ENCODE data around the gene RAVER2. TPM values are rescaled to one million over a fixed set of nuclear protein-coding genes. Genes with fewer than 3 reads are reported as not detected.

Gene RAVER2
- total RNA-seq, 1 experiment from 2014 or later = 13.3 TPM

DNA sequence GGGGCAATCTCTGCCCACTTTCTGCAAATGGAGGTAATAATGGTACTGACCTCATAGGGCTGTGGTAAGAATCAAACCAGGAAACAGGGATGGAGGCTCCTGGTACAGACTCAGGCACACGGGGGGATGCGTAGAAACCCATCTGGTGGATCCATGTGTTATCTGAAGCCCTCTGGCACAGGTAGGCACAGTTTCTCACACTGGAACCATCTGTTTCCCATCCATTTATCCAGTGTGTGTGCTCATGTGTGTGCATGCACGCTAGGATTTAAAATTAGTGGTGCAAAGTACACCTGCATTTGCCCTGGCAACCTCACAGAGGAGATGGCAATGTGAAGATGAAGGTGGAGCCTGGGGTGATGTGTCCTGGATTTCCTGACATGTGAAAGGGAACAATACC lies 103.3 kb downstream of the RAVER2 start:
- Histone ChIP-seq H3K23me2 (ENCODE audit: insufficient read length, low read depth, low read length, poor library complexity, severe bottlenecking) (no peaks in the 10 kb centered on the region), H3K4me1 (ENCODE audit: insufficient read depth, low read length) (no peaks in the 10 kb centered on the region), H3K79me2 (ENCODE audit: insufficient read depth, low read length) (no peaks in the 10 kb centered on the region), H3T11ph (ENCODE audit: low read length) (no peak overlapping the region), H3K14ac (ENCODE audit: insufficient read depth, low read length) (no peak overlapping the region), H3K27ac (ENCODE audit: insufficient read length, low read depth, low read length) (no peak overlapping the region), H2AK5ac (ENCODE audit: insufficient read length, low read length) (no peak overlapping the region), H2BK12ac (ENCODE audit: insufficient read length, low read depth, low read length) (no peak overlapping the region), H3K4ac (ENCODE audit: low read depth, low read length) (no peak overlapping the region), H3K79me1 (ENCODE audit: insufficient read depth, low read depth, low read length, poor library complexity, severe bottlenecking) (no peaks in the 10 kb centered on the region), H4K20me1 (ENCODE audit: control insufficient read depth, insufficient read depth, insufficient read length) (no peaks in the 10 kb centered on the region), H3K56ac (ENCODE audit: insufficient read length, low read depth, low read length) (no peak overlapping the region), H4K8ac (replicated peaks; ENCODE audit: insufficient read length, low read depth, low read length) (no peak overlapping the region), H3K4me2 (ENCODE audit: insufficient read depth, insufficient read length, low read length) (no peak overlapping the region), H2AFZ (ENCODE audit: low read length) (no peak overlapping the region), H3K27me3 (ENCODE audit: insufficient read depth, low read length) (no peaks in the 10 kb centered on the region), H4K5ac (ENCODE audit: insufficient read length, low read depth, low read length) (no peak overlapping the region), H3K23ac (ENCODE audit: insufficient read length, low read depth, low read length) (no peak overlapping the region), H3K9me3 (ENCODE audit: control insufficient read depth, low read depth, low read length) (no peaks in the 10 kb centered on the region), H2BK120ac (ENCODE audit: low read depth, low read length, poor library complexity, severe bottlenecking) (no peak overlapping the region), H3K9ac (ENCODE audit: extremely low read depth, insufficient read length, low read length) (no peak overlapping the region), H2BK15ac (ENCODE audit: low read depth, low read length) (no peak overlapping the region), H4K91ac (ENCODE audit: insufficient read length, low read depth, low read length) (no peak overlapping the region), H2BK5ac (ENCODE audit: insufficient read length, low read length) (no peak overlapping the region), H3K18ac (ENCODE audit: insufficient read length, low read depth, low read length) (no peak overlapping the region), H2BK20ac (ENCODE audit: low read depth, low read length, poor library complexity, severe bottlenecking) (no peak overlapping the region)
- TF ChIP-seq, protein P1, sequence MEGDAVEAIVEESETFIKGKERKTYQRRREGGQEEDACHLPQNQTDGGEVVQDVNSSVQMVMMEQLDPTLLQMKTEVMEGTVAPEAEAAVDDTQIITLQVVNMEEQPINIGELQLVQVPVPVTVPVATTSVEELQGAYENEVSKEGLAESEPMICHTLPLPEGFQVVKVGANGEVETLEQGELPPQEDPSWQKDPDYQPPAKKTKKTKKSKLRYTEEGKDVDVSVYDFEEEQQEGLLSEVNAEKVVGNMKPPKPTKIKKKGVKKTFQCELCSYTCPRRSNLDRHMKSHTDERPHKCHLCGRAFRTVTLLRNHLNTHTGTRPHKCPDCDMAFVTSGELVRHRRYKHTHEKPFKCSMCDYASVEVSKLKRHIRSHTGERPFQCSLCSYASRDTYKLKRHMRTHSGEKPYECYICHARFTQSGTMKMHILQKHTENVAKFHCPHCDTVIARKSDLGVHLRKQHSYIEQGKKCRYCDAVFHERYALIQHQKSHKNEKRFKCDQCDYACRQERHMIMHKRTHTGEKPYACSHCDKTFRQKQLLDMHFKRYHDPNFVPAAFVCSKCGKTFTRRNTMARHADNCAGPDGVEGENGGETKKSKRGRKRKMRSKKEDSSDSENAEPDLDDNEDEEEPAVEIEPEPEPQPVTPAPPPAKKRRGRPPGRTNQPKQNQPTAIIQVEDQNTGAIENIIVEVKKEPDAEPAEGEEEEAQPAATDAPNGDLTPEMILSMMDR (conservative IDR thresholded peaks at IDR 0.05) = no peak
- Mint-ChIP-seq H3K27me3 (ENCODE audit: low read depth) (no peaks in the 10 kb centered on the region), H3K4me1 (no peaks in the 10 kb centered on the region; a peak in 1 of 4 replicates), H3K4me3 (no peak overlapping the region), H3K9me3 (no peaks in the 10 kb centered on the region), H3K36me3 (ENCODE audit: insufficient read depth in 1 of 3, low read depth in 3 of 3) (peaks cover 10 to 18% (median 16%) of the 10 kb centered on the region in 3 experiments; a peak in 4 of 7 replicates), H3K27ac (no peak overlapping the region)
- no CpG with 5 or more reads among the region's 3 CpGs for WGBS (ENCODE audit: extremely low coverage, insufficient read length, low lambda C conversion rate)
- no peak for DNase-seq

Data from H9 (cell line).